Astrocyte of the spinal cord (primary cell): ENCODE data around the gene SDCCAG8.

Experiments used
- DNase-seq: peaks from one replicate; pipeline ENCODE4 v3.0.0; 2011; ENCODE audit warnings: low read depth, low spot score
- H3K4me3 ChIP-seq: 2 replicates; pipeline ENCODE4 v1.5.1; 2011; ENCODE audit warnings: low read depth, mild to moderate bottlenecking, low read length, moderate library complexity
- in situ Hi-C: cut with HindIII; loops from 2 replicates; pipeline ENCODE4 v1.10.0; 2017; ENCODE audit warnings: low sequenced_read_pairs
- TF ChIP-seq, protein P1 (sequence below): IDR thresholded peaks from 2 replicates; pipeline ENCODE4 v1.5.1; 2012; ENCODE audit warnings: low read depth, mild to moderate bottlenecking, low read length, inconsistent platforms

The SDCCAG8 gene

DNA sequence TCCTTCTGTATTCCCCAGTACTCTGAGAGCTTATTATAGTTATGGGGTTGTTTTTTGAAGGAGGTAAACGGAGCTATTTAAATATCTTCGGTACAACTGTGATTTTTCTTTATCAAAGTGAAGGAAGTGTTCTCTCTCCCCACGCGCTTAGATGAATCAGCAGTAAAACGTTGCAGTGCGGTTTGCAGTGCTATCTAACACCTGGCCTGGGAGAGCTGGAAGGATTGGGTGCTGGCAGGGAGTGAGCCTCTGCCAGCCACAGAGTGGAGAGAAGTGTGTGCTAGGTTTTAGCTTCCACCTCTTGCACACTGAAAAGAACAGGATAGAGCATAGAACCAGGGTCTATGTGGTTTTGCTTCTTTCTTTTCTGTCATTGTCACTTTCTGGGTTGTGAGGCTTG, 165.9 kb downstream of the SDCCAG8 start:
- peak overlapping the region; percentile 27 for H3K4me3 ChIP-seq
- TF ChIP-seq, protein P1, sequence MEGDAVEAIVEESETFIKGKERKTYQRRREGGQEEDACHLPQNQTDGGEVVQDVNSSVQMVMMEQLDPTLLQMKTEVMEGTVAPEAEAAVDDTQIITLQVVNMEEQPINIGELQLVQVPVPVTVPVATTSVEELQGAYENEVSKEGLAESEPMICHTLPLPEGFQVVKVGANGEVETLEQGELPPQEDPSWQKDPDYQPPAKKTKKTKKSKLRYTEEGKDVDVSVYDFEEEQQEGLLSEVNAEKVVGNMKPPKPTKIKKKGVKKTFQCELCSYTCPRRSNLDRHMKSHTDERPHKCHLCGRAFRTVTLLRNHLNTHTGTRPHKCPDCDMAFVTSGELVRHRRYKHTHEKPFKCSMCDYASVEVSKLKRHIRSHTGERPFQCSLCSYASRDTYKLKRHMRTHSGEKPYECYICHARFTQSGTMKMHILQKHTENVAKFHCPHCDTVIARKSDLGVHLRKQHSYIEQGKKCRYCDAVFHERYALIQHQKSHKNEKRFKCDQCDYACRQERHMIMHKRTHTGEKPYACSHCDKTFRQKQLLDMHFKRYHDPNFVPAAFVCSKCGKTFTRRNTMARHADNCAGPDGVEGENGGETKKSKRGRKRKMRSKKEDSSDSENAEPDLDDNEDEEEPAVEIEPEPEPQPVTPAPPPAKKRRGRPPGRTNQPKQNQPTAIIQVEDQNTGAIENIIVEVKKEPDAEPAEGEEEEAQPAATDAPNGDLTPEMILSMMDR = no peak
- in situ Hi-C loops = no loop called here
- DNase-seq = peak; percentile 89

DNA sequence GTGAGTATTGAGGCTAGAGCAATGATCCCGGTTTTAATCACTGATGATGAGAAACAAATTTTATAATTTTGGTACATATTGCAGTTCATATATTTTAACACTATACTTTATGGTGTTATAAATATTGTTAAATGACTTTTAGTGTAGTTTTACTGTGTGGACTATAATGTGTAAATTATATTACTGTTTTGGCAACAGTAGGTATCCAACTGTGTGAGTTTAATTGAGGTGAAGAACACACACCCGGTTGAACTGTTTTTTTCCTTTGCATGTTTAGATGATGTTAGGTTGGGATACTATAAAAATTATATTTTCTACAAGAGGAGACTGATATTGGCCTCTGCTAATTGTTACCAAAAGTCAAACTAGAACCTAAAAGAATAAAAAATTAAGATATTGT, 166.5 kb downstream of the SDCCAG8 start:
- H3K4me3 ChIP-seq = no peak overlapping the region
- in situ Hi-C loops = no loop called here
- DNase-seq = no peak
- TF ChIP-seq, protein P1 = no peak

DNA sequence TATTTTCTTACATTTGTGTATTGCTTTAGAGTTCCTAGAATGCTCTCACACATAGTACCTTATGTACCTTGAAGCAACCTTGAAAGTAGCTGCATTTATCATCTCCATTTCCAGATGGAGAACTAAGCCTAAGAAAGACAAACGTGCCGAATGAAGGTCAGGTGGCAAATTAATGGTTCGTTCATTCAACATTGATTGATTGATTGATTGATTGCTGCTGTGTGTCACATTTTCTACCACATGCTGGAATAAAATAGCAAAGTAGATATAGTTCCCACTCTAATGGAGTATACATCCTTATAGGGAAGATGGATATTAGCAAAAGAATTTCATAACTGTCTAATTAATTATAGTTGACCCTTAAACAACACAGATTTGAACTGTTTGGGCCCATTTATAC, 172.2 kb downstream of the SDCCAG8 start:
- no peak for DNase-seq
- TF ChIP-seq, protein P1 = no peak
- no peak overlapping the region for H3K4me3 ChIP-seq
- in situ Hi-C loops = no loop called here

DNA sequence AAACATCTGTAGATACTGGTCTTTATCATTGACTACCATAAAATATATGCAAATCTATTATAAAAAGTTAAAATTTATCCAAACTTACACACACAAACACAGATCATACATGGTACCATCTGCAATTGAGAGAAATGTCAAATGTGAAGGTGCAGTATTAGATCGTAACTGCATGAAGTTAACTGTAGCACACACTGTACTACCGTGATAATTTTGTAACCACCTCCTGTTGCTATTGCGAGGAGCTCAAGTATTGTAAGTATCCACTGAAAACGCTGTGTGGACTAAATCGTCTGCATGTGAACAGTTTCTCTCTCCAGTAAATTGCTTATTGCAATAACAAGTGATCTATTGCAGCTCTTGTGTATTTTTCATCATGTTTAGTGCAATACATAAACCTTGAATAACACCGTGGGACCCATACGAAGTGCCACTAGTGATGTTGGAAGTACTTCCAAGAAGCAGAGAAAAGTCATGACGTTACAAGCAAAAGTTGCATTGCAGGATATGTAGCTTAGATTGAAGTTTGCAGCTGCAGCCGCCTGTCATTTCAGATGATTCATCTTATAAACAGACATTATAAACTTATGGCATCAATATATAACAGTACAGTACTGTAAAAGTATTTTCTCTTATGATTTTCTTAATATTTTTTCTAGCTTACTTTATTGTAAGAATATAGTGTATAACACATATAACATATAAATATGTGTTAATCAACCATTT, 172.9 kb downstream of the SDCCAG8 start:
- no peak for DNase-seq
- in situ Hi-C loops = no loop called here
- TF ChIP-seq, protein P1 = no peak
- H3K4me3 ChIP-seq = no peak overlapping the region

DNA sequence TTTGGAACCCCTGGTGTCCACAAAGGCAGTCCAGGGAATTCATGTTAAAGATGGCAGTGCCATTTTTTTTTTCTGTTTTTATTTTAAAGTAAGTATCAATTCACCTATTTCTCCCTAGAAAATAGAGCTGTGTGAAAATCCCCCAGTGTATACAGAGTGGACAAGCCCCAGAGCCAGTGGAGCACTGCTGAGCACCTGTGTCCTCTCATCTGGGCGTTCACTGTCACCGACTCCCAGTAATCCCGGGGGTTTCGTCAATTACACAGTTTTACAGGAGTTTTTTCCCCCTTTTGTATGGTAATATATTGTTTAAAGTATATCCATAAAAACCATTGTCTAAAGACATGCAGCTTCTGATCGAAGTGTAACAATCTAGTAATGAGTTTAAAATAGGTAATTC, 175.8 kb downstream of the SDCCAG8 start:
- TF ChIP-seq, protein P1 = no peak
- no peak for DNase-seq
- in situ Hi-C loops = no loop called here

DNA sequence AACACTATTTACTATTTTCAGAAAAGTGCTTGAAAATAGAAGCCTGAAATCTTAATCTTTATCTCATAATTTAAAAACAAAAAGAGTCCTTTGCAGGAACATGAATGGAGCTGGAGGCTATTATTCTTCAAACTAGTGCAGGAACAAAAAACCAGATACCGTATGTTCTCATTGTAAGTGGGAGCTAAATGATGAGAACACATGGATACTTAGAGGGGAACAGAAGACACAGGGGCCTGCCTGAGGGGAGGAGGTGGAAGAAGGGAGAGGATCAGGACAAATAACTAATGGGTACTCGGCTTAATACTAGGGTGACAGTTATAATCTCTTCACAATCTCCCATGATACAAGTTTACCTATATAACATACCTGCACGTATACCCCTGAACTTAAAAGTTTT, 176.3 kb downstream of the SDCCAG8 start:
- no peak for DNase-seq
- H3K4me3 ChIP-seq = no peak overlapping the region
- in situ Hi-C loops = no loop called here
- TF ChIP-seq, protein P1 = no peak

More for the DNA sequence above, 175.8 kb downstream of the SDCCAG8 start:
- no peak overlapping the region for H3K4me3 ChIP-seq
